Measurements from ENCODE around the gene PCDH10. TPM values are rescaled to one million over a fixed set of nuclear protein-coding genes. Genes with fewer than 3 reads are reported as not detected.

The PCDH10 gene
- total RNA-seq, 3 donors from 2014 or later = 0.33 to 0.44 TPM; not detected in 1

- Histone ChIP-seq H3K27ac (no peak overlapping the region), H3K4me3 (peak overlapping the region; percentile 6 to 63 (median 42)), H3K36me3 (no peaks in the 10 kb centered on the region), H3K27me3 (peaks cover 3 to 84% of the 10 kb centered on the region in 2 donors), H3K9me3 (no peaks in the 10 kb centered on the region), H3K4me1 (peaks cover 6 to 27% of the 10 kb centered on the region in 2 donors)
- intact Hi-C loops (cut with DNase I; ENCODE audit: low total_unique reads) = no loop called here
- DNase-seq (ENCODE audit: low spot score in 2 of 2) = no peak
- TF ChIP-seq POLR2A (IDR thresholded peaks at IDR 0.05) (no peak), POLR2AphosphoS5 (IDR thresholded peaks at IDR 0.05) (no peak), CTCF (IDR thresholded peaks at IDR 0.05) (no peak)
Measured at GRCh38 chr4:133152330-133152821, 3.3 kb downstream of the PCDH10 start.

GRCh38 chr4:133152831-133153481, 3.9 kb downstream of the PCDH10 start:
- no peaks in the 10 kb centered on the region for H3K36me3 ChIP-seq
- peak overlapping the region in 2 of 3 donors; percentile 42 to 63 for H3K4me3 ChIP-seq
- no peaks in the 10 kb centered on the region for H3K9me3 ChIP-seq
- no peak overlapping the region for H3K27ac ChIP-seq
- peaks cover 2 to 24% of the 10 kb centered on the region in 2 donors for H3K4me1 ChIP-seq
- intact Hi-C loops (cut with DNase I; ENCODE audit: low total_unique reads) = no loop called here
- H3K27me3 ChIP-seq = peaks cover 3 to 82% of the 10 kb centered on the region in 2 donors
- TF ChIP-seq POLR2A (IDR thresholded peaks at IDR 0.05) (no peak), POLR2AphosphoS5 (IDR thresholded peaks at IDR 0.05) (no peak), CTCF (IDR thresholded peaks at IDR 0.05) (no peak)
- DNase-seq (ENCODE audit: low spot score in 2 of 2) = no peak

GRCh38 chr4:133154725-133155124, 5.6 kb downstream of the PCDH10 start:
- Histone ChIP-seq H3K36me3 (no peaks in the 10 kb centered on the region), H3K4me3 (no peak overlapping the region), H3K4me1 (peaks cover 0 to 23% of the 10 kb centered on the region in 2 donors), H3K9me3 (no peaks in the 10 kb centered on the region), H3K27ac (no peak overlapping the region), H3K27me3 (peaks cover 3 to 70% of the 10 kb centered on the region in 2 donors)
- no peak for DNase-seq (ENCODE audit: low spot score in 2 of 2)
- intact Hi-C loops (cut with DNase I; ENCODE audit: low total_unique reads) = no loop called here
- TF ChIP-seq CTCF (IDR thresholded peaks at IDR 0.05) = peak in 2 of 3 donors; percentile 23
- TF ChIP-seq POLR2AphosphoS5 (IDR thresholded peaks at IDR 0.05) = no peak
- TF ChIP-seq POLR2A (IDR thresholded peaks at IDR 0.05) = no peak

- H3K4me3 ChIP-seq = no peak overlapping the region
- intact Hi-C loops (cut with DNase I; ENCODE audit: low total_unique reads) = no loop called here
- H3K9me3 ChIP-seq = no peaks in the 10 kb centered on the region
Measured at GRCh38 chr4:133156096-133156495, 7.0 kb downstream of the PCDH10 start.

More at GRCh38 chr4:133156096-133156495, 7.0 kb downstream of the PCDH10 start:
- no peak overlapping the region for H3K27ac ChIP-seq
- no peak for TF ChIP-seq POLR2A (IDR thresholded peaks at IDR 0.05)
- TF ChIP-seq POLR2AphosphoS5 (IDR thresholded peaks at IDR 0.05) = no peak
- no peak for TF ChIP-seq CTCF (IDR thresholded peaks at IDR 0.05)
- H3K36me3 ChIP-seq = no peaks in the 10 kb centered on the region
- no peak for DNase-seq (ENCODE audit: low spot score in 2 of 2)
- peaks cover 0 to 15% of the 10 kb centered on the region in 2 donors for H3K4me1 ChIP-seq
- H3K27me3 ChIP-seq = peaks cover 0 to 57% of the 10 kb centered on the region in 2 donors
